Fibroblast of skin of scalp (primary cell): ENCODE data around the gene SPOCK3. TPM values are rescaled to one million over a fixed set of nuclear protein-coding genes. Genes with fewer than 3 reads are reported as not detected.
"Not testable (repeated sequence)": the region's sequence is repeated elsewhere in the genome, so short reads cannot be mapped to it uniquely, and the experiment has no call there.

Experiments used
- DNase-seq: peaks from one replicate; pipeline ENCODE4 v3.0.0-alpha.2; 2013
- polyA plus RNA-seq, 2 experiments: library from polyadenylated mRNA; unstranded; fragments of 120-200 nt; gene quantifications; one replicate each; pipeline ENCODE4 v1.2.1, GENCODE V29; 2013; ENCODE audit not compliant: insufficient read length in 2 of 2

The SPOCK3 gene
- not detected for polyA plus RNA-seq (2013, experiment 1 of 2; ENCODE audit: insufficient read length)
- 0.31 TPM for polyA plus RNA-seq (2013, experiment 2 of 2; ENCODE audit: insufficient read length)

GRCh38 chr4:167234316-167234881 lies at the start of gene SPOCK3:
Gene SPOCK3, minus strand, starts transcription at chr4:167234494.
- peak; percentile 26 for DNase-seq

- DNase-seq, result no peak
Measured at GRCh38 chr4:167282171-167282864, 48.0 kb upstream of the SPOCK3 start.

DNA sequence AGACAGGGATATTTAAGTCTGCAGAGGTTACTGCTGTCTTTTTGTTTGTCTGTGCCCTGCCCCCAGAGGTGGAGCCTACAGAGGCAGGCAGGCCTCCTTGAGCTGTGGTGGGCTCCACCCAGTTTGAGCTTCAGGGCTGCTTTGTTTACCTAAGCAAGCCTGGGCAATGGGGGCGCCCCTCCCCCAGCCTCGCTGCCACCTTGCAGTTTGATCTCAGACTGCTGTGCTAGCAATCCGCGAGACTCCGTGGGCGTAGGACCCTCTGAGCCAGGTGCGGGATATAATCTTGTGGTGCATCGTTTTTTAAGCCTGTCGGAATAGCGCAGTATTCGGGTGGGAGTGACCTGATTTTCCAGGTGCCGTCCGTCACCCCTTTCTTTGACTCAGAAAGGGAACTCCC lies 47.3 kb upstream of the SPOCK3 start:
- DNase-seq, result not testable (repeated sequence)

GRCh38 chr4:167274351-167274750 lies 40.1 kb upstream of the SPOCK3 start:
- DNase-seq, result no peak

GRCh38 chr4:167265231-167265630 lies 30.9 kb upstream of the SPOCK3 start:
- no peak for DNase-seq

DNA sequence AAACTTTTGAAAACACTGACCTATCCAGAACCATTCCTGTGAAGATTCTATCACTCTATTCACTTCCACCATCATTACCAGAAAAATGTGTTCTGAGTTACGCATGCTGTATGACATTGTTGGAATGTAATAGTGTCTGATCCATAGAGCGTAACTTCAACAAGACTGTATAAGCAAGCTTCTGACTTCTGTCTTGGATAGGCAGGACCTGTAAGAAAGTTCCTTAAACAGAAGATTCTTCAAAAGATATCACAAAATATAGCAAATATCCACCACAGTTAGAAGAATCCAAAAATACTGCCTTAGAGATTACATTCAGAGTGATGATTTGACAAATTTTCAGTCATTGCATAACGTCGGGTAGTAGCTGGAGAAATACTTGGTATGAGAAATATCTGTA lies 14.0 kb upstream of the SPOCK3 start:
- DNase-seq, result no peak

- no peak for DNase-seq
Measured at GRCh38 chr4:167239627-167240026, 5.3 kb upstream of the SPOCK3 start.

DNA sequence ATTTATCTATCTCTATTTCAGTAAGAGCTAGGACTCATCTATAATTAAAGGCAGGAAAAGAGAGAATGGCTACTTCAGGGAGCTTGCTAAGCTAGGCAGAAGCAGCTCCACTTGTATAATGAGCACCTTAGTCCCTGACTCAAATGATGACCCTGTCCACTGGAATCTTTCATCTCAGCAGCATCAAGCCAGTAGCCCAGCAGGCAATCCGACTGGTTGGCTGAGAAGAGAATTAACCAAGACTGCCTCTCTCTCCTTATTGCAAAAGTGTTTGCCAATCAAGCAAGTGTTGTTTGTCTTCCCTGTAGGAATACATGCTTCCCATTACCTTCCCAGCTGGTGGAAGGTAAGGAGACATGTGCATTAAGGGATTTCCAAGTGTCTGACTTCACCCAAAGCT lies 3.9 kb upstream of the SPOCK3 start:
- DNase-seq, result no peak

DNA sequence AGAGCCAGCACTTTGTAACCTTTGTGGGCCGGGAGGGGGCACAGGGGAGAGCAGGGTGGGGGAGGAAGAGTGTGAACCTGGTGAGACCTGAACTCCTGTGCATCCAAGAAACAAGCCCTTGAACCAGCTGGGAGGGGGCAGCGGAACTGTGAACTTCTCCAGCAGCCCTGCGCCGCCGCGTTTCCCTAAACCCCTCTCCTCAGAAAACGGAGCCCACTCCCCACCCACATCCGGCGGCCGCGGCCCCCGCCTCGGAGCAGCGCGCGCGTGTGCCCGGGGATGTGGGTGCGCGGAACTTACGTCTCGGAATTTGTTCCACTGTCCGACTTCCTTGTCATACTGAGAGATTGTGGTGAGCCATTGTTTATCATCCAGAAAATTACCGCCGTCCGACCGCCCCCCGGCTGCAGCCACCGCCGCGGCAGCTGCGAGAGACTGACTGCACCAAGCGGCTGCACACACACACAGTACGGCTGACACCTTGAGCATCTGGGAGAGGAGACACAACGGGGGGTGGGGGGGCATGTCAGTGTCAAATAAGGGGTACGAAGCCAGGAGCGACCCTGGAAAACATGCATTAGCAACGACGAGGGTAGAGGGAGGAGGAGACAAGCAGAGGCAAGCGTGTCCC lies 494 bp downstream of the SPOCK3 start:
- DNase-seq, result peak; percentile 5

GRCh38 chr4:167232805-167233684 lies 1.2 kb downstream of the SPOCK3 start:
- DNase-seq, result no peak

DNA sequence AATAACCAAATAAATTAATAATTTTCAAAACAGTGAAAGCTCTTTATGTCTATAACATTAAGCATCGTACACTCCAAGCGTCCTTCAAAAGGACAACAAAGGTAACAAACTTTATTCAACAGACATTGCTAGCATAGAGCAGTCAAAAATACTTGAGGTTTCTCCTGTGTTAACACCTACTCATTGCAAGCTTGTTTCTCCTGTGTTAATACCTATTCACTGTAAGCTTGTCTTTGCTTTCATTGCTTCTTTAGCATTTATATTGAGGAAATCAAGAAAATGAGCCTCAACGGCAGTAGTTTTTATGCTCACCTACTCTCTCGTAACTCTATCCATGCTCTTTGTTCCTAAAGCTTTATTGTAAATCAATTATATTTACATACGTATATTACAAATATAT lies 3.5 kb downstream of the SPOCK3 start:
- no peak for DNase-seq

DNA sequence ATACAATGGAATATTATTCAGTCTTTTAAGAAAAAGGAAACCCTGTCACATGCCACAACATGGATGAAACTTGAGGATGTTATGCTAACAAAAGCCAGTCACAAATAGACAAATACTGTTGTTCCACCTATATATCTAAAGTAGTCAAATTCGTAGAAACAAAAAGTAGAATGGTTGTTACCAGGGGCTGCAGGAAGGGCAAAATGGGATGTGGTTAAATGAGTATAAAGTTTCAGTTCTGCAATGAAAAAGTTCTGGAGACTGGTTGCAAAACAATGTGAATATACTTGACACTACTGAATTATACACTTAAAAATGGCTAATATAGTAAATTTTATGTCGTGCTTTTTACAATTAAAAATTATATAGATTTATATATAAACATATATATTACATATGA lies 12.2 kb downstream of the SPOCK3 start:
- no peak for DNase-seq

- DNase-seq, result no peak
Measured at GRCh38 chr4:167221084-167221483, 13.2 kb downstream of the SPOCK3 start.

DNA sequence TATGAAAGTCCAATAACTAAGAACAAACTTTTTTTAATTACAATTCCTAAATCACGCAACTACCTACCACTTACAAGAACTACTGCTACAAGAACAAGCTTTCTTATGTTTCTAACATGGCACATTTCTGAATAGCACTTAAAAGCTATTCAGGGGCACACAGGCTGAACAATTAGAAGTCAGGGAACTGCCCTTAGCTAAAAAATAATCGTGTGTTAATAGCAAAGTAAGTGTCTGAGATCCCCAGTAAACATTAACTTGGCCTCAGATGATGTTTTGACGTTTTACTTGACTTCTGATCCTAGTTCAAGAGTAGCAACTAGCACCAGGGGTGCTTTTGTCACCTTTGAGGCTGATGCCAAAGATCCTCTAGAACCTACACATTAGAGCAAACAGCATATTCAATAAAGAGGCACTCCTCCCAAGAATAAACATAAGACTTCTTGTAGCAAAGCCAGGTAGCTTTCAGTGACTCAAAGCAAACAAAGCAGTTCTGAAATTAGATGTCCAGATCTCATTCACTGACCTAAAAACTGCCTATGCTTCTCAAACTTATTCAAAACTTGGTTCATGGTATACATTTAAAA lies 16.2 kb downstream of the SPOCK3 start:
- DNase-seq, result no peak

DNA sequence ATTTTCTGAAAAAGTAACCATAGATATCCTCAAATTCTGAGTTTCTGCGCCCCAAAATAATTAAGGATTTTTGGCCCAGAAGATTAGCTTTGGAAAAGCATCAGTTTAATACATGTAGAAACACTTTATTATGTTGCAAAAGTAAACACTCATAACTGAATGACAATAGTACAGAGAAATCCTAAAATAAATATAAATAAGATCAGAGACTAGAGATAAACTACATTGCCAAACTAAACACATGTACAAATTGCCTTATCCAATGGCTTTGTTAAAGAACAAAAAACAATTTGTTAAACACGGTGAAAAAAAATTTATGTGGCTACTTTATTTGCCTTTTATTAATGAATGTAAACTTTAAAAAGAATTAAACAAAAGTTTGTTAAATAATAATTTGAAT lies 17.5 kb downstream of the SPOCK3 start:
- no peak for DNase-seq

GRCh38 chr4:167210166-167210565 lies 24.1 kb downstream of the SPOCK3 start:
- DNase-seq, result no peak

DNA sequence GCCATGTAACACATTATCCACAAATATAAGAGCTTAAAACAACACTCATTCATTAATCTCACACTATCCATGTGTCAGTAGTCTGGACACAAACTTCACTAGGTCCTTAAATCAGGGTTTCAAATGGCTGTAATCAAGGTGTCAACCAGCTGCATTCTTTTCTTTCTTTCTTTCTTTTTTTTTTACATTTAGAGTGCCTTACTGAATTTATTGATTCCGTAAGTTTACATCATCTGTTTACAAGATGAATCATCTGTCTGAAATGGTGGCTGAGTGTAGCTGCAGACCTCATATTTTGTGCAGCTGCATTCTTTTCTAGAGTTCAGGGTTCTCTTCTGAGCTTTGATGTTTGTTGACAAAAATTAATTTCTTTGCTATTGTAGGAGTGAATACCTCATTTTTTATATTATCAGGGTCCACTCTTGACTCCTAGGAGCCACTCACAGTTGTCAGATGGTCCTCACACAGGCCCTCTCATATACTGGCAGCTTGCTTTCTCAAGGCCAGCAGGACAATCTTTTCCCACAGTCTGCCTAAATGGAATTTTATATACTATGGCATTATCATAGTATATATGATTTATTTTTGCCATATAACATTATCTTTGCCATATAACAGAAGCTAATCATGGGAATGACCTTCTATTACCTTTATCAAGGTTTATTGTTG lies 37.8 kb downstream of the SPOCK3 start:
- DNase-seq, result peak; percentile 0

GRCh38 chr4:167190379-167190778 lies 43.9 kb downstream of the SPOCK3 start:
- DNase-seq, result no peak

DNA sequence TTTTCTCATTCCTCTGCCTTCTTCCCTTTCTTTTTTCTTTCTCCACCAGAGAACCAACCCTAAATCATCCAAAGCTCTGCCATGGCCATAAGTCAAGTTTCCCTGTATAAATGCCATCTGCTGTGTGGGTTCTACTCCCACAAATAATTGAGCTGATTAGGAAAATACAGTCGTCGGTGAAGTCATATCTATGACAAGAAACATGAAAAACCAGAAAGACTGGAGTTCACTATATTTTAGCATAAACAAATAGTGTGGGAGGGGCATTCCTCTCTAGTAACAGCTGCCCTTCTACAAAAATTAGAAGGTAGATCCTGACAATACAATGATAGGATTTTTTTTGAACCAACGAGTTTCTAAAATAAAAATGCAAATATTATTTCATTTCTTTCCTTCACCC lies 48.8 kb downstream of the SPOCK3 start:
- DNase-seq, result no peak

GRCh38 chr4:167183036-167183435 lies 51.3 kb downstream of the SPOCK3 start:
- DNase-seq, result no peak

GRCh38 chr4:167177925-167178324 lies 56.4 kb downstream of the SPOCK3 start:
- DNase-seq, result no peak
